ENCODE data around the gene MINDY3. TPM values are rescaled to one million over a fixed set of nuclear protein-coding genes. Genes with fewer than 3 reads are reported as not detected.
A peak's percentile ranks its signal among the peaks of the same experiment; 100 is the strongest.
"Not testable (repeated sequence)": the region's sequence is repeated elsewhere in the genome, so short reads cannot be mapped to it uniquely, and the experiment has no call there.

Gene MINDY3
- polyA plus RNA-seq, 1 donor (not counting 4 experiments of a cell fraction or from before 2014, with no cell fraction given), result 22.1 TPM

DNA sequence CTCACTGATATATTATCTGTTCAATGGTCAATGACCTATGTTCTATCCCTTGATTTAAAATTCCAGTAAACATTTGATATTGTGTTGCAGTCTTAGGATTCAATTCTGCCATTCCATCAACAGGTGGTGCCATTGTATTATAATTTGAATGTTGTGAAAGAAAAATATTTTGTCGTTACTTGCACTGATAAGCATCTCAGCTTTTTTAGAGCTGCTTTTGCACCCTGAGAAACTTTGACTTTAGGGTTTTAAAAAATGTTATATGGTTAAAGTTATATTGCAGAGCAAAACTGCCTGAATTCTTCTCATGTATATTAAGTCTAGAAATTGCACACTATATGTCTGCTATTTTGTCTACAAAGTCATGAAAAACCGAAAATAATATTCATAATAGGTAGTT is 18.8 kb upstream of the MINDY3 start:
- H3K36me3 ChIP-seq (ENCODE audit: control insufficient read depth in 2 of 2, extremely low read depth in 1 of 2, insufficient read depth in 2 of 2, low read length in 2 of 2), result no peaks in the 10 kb centered on the region
- dilution Hi-C loops (cut with MboI; ENCODE audit: extremely low pct_ligation_motif_present, low sequenced_read_pairs), result loop anchor here (25.0 kb wide), 1 partner anchor 933 kb away; the partner anchor contains the start of gene RSU1
- H3K9me3 ChIP-seq (ENCODE audit: control insufficient read depth, low read depth, low read length), result no peaks in the 10 kb centered on the region
- H4K20me1 ChIP-seq (ENCODE audit: control insufficient read depth, extremely low read depth, insufficient read depth, low read length), result no peaks in the 10 kb centered on the region
- H3K9me1 ChIP-seq (ENCODE audit: control insufficient read depth, extremely low read depth, insufficient read depth, low read length), result no peaks in the 10 kb centered on the region
- no peaks in the 10 kb centered on the region for H3K4me1 ChIP-seq (ENCODE audit: control insufficient read depth, extremely low read depth, insufficient read depth, low read length)
- H3K79me2 ChIP-seq (ENCODE audit: control insufficient read depth, insufficient read depth, low read length), result no peaks in the 10 kb centered on the region
- no peak overlapping the region for H3K4me2 ChIP-seq (ENCODE audit: control insufficient read depth, extremely low read depth, insufficient read depth, low read depth, low read length)
- H3K9ac ChIP-seq (ENCODE audit: control insufficient read depth, extremely low read depth, insufficient read depth, low read length), result no peak overlapping the region
- no peak overlapping the region for H3K27ac ChIP-seq (ENCODE audit: control insufficient read depth, insufficient read depth, low read length)
- DNase-seq (ENCODE audit: low read depth, low spot score) (no peak), FAIRE-seq (no peak)
- H3K27me3 ChIP-seq (ENCODE audit: control insufficient read depth, extremely low read depth, insufficient read depth, low read length), result no peaks in the 10 kb centered on the region
- H3K4me3 ChIP-seq (ENCODE audit: control insufficient read depth in 2 of 3, extremely low read depth in 1 of 3, insufficient read depth in 2 of 3, low read depth in 1 of 3, low read length in 3 of 3), result no peak overlapping the region
- TF ChIP-seq, protein P1, sequence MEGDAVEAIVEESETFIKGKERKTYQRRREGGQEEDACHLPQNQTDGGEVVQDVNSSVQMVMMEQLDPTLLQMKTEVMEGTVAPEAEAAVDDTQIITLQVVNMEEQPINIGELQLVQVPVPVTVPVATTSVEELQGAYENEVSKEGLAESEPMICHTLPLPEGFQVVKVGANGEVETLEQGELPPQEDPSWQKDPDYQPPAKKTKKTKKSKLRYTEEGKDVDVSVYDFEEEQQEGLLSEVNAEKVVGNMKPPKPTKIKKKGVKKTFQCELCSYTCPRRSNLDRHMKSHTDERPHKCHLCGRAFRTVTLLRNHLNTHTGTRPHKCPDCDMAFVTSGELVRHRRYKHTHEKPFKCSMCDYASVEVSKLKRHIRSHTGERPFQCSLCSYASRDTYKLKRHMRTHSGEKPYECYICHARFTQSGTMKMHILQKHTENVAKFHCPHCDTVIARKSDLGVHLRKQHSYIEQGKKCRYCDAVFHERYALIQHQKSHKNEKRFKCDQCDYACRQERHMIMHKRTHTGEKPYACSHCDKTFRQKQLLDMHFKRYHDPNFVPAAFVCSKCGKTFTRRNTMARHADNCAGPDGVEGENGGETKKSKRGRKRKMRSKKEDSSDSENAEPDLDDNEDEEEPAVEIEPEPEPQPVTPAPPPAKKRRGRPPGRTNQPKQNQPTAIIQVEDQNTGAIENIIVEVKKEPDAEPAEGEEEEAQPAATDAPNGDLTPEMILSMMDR (optimal IDR thresholded peaks at IDR 0.05 in 1 of 3, IDR thresholded peaks at IDR 0.05 in 1 of 3, conservative IDR thresholded peaks at IDR 0.05 in 1 of 3; ENCODE audit: extremely low read depth in 1 of 3, insufficient read depth in 2 of 3, low read length in 3 of 3), result peak in 2 of 3 experiments; percentile 45 to 56
- no peak for TF ChIP-seq EZH2 (IDR thresholded peaks at IDR 0.05; ENCODE audit: low read length)
- H2AFZ ChIP-seq (ENCODE audit: control insufficient read depth, low read length), result no peak overlapping the region

DNA sequence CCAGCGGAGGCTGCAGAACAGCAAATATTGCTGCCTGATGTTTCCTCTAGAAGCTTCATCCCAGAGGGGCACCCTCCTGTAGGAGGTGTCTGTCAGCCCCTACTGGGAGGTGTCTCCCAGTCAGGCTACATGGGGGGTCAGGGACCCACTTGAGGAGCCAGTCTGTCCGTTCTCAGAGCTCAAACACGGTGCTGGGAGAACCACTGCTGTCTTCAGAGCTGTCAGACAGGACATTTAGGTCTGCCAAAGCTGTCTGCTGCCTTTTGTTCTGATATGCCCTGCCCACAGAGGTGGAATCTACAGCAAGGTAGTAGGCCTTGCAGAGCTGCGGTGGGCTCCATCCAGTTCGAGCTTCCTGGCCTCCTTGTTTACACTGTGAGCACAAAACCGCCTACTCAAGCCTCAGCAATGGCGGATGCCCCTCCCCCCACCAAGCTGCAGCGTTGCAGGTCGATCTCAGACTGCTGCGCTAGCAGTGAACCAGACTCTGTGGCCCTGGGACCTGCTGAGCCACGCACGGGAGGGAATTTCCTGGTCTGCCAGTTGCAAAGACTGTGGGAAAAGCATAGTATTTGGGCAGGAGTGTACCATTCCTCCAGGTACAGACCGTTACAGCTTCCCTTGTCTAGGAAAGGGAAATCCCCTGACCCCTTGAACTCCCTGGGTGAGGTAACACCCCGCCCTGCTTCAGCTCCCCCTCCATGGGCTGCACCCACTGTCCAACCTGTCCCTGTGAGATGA is 17.7 kb upstream of the MINDY3 start:
- Histone ChIP-seq H3K4me1 (ENCODE audit: control insufficient read depth, extremely low read depth, insufficient read depth, low read length) (no peaks in the 10 kb centered on the region), H3K9me1 (ENCODE audit: control insufficient read depth, extremely low read depth, insufficient read depth, low read length) (no peaks in the 10 kb centered on the region), H3K4me2 (ENCODE audit: control insufficient read depth, extremely low read depth, insufficient read depth, low read depth, low read length) (no peak overlapping the region), H2AFZ (ENCODE audit: control insufficient read depth, low read length) (no peak overlapping the region), H4K20me1 (ENCODE audit: control insufficient read depth, extremely low read depth, insufficient read depth, low read length) (no peaks in the 10 kb centered on the region), H3K9me3 (ENCODE audit: control insufficient read depth, low read depth, low read length) (no peaks in the 10 kb centered on the region), H3K9ac (ENCODE audit: control insufficient read depth, extremely low read depth, insufficient read depth, low read length) (no peak overlapping the region), H3K27ac (ENCODE audit: control insufficient read depth, insufficient read depth, low read length) (no peak overlapping the region), H3K27me3 (ENCODE audit: control insufficient read depth, extremely low read depth, insufficient read depth, low read length) (no peaks in the 10 kb centered on the region), H3K36me3 (ENCODE audit: control insufficient read depth in 2 of 2, extremely low read depth in 1 of 2, insufficient read depth in 2 of 2, low read length in 2 of 2) (no peaks in the 10 kb centered on the region), H3K4me3 (ENCODE audit: control insufficient read depth in 2 of 3, extremely low read depth in 1 of 3, insufficient read depth in 2 of 3, low read depth in 1 of 3, low read length in 3 of 3) (no peak overlapping the region), H3K79me2 (ENCODE audit: control insufficient read depth, insufficient read depth, low read length) (no peaks in the 10 kb centered on the region)
- no peak for FAIRE-seq
- no peak for DNase-seq (ENCODE audit: low read depth, low spot score)
- dilution Hi-C loops (cut with MboI; ENCODE audit: extremely low pct_ligation_motif_present, low sequenced_read_pairs), result loop anchor here (25.0 kb wide), 1 partner anchor 934 kb away; the partner anchor contains the start of gene RSU1
- TF ChIP-seq EZH2 (IDR thresholded peaks at IDR 0.05; ENCODE audit: low read length), result no peak

DNA sequence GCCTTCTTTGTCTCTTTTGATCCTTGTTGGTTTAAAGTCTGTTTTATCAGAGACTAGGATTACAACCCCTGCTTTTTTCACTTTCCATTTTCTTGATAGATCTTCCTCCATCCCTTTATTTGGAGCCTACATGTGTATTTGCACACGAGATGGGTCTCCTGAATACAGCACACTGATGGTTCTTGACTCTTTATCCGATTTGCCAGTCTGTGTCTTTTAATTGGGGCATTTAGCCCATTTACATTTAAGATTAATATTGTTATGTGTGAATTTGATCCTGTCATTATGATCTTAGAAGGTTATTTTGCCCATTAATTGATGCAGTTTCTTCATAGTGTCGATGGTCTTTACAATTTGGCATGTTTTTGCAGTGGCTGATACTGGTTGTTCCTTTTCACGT is 16.0 kb upstream of the MINDY3 start:
- not testable (repeated sequence) for H3K4me1 ChIP-seq (ENCODE audit: control insufficient read depth, extremely low read depth, insufficient read depth, low read length); H3K9me3 ChIP-seq (ENCODE audit: control insufficient read depth, low read depth, low read length); H3K9ac ChIP-seq (ENCODE audit: control insufficient read depth, extremely low read depth, insufficient read depth, low read length); H2AFZ ChIP-seq (ENCODE audit: control insufficient read depth, low read length); DNase-seq (ENCODE audit: low read depth, low spot score); H3K9me1 ChIP-seq (ENCODE audit: control insufficient read depth, extremely low read depth, insufficient read depth, low read length); H3K36me3 ChIP-seq (ENCODE audit: control insufficient read depth in 2 of 2, extremely low read depth in 1 of 2, insufficient read depth in 2 of 2, low read length in 2 of 2); H3K4me3 ChIP-seq (ENCODE audit: control insufficient read depth in 2 of 3, extremely low read depth in 1 of 3, insufficient read depth in 2 of 3, low read depth in 1 of 3, low read length in 3 of 3); H3K27ac ChIP-seq (ENCODE audit: control insufficient read depth, insufficient read depth, low read length); FAIRE-seq; H4K20me1 ChIP-seq (ENCODE audit: control insufficient read depth, extremely low read depth, insufficient read depth, low read length); H3K79me2 ChIP-seq (ENCODE audit: control insufficient read depth, insufficient read depth, low read length); H3K4me2 ChIP-seq (ENCODE audit: control insufficient read depth, extremely low read depth, insufficient read depth, low read depth, low read length); H3K27me3 ChIP-seq (ENCODE audit: control insufficient read depth, extremely low read depth, insufficient read depth, low read length)
- dilution Hi-C loops (cut with MboI; ENCODE audit: extremely low pct_ligation_motif_present, low sequenced_read_pairs), result loop anchor here (25.0 kb wide), 1 partner anchor 936 kb away; the partner anchor contains the start of gene RSU1

DNA sequence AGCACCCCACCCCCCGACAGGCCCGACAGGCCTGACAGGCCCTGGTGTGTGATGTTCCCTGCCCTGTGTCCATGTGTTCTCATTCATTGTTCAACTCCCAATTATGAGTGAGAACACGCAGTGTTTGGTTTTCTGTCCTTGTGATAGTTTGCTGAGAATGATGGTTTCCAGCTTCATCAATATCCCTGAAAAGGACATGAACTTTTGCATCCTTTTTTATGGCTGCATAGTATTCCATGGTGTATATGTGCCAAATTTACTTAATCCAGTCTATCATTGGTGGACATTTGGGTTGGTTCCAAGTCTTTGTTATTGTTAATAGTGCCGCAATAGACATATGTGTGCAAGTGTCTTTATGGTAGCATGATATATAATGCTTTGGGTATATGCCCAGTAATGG is 12.3 kb upstream of the MINDY3 start:
- H3K9me1 ChIP-seq (ENCODE audit: control insufficient read depth, extremely low read depth, insufficient read depth, low read length); H3K36me3 ChIP-seq (ENCODE audit: control insufficient read depth in 2 of 2, extremely low read depth in 1 of 2, insufficient read depth in 2 of 2, low read length in 2 of 2); dilution Hi-C loops (cut with MboI; ENCODE audit: extremely low pct_ligation_motif_present, low sequenced_read_pairs): not testable (repeated sequence)

More for the DNA sequence above, 12.3 kb upstream of the MINDY3 start:
- not testable (repeated sequence) for H4K20me1 ChIP-seq (ENCODE audit: control insufficient read depth, extremely low read depth, insufficient read depth, low read length); H3K4me1 ChIP-seq (ENCODE audit: control insufficient read depth, extremely low read depth, insufficient read depth, low read length); H3K79me2 ChIP-seq (ENCODE audit: control insufficient read depth, insufficient read depth, low read length); DNase-seq (ENCODE audit: low read depth, low spot score); H3K9ac ChIP-seq (ENCODE audit: control insufficient read depth, extremely low read depth, insufficient read depth, low read length); H3K4me3 ChIP-seq (ENCODE audit: control insufficient read depth in 2 of 3, extremely low read depth in 1 of 3, insufficient read depth in 2 of 3, low read depth in 1 of 3, low read length in 3 of 3); FAIRE-seq; H2AFZ ChIP-seq (ENCODE audit: control insufficient read depth, low read length); H3K4me2 ChIP-seq (ENCODE audit: control insufficient read depth, extremely low read depth, insufficient read depth, low read depth, low read length); H3K27ac ChIP-seq (ENCODE audit: control insufficient read depth, insufficient read depth, low read length); H3K9me3 ChIP-seq (ENCODE audit: control insufficient read depth, low read depth, low read length)
- peaks cover 15% of the 10 kb centered on the region for H3K27me3 ChIP-seq (ENCODE audit: control insufficient read depth, extremely low read depth, insufficient read depth, low read length)

Data from keratinocyte (primary cell).